ENCODE data around the gene ARL3.

Gene ARL3

GRCh38 chr10:102641402-102641801 is 72.8 kb downstream of the ARL3 start:
- no peak for DNase-seq (ENCODE audit: low read depth in 3 of 3)

DNA sequence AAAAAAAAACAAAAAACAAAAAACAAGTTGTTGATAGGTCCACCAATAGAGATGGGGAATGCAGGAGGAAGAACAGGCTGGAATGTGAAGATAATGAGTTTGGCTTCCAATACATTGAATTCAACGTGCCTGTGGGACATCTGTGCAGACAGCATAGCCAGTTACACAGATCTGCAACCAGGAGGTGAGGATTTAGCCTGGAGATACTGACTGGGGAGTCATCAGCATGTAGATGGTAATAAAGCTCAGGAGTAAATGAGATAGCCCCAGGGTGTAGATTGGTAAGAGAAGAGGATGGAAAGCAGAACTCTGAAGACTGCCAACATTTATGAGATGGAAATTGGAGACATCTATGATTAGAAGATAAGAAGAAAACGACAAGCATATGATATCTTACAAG is 74.7 kb downstream of the ARL3 start:
- DNase-seq (ENCODE audit: low read depth in 3 of 3), result no peak

- DNase-seq (ENCODE audit: low read depth in 3 of 3), result no peak
Observed at GRCh38 chr10:102635377-102635776, 78.8 kb downstream of the ARL3 start.

- DNase-seq (ENCODE audit: low read depth in 3 of 3), result no peak
Observed at GRCh38 chr10:102634686-102635085, 79.5 kb downstream of the ARL3 start.

DNA sequence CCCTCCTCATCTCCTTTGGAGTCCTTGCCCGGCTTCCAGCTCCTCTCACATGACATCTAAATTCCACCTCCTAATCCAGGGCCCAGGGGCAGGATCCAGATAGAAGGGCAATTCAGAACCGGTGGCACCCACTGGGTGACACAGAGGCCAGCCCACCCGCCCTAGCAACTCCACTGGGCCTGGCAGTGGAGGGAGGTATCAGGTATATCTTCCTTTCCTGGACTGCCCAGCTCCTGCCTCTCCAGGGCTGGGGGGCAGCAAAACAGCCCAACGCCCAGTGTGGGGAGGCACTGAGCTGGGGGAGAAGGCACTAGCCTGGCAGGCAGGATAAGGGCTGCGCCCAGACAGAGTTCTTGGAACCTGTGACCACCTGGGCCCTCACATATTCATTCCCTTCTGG is 80.3 kb downstream of the ARL3 start:
- no peak for DNase-seq (ENCODE audit: low read depth in 3 of 3)

- no peak for DNase-seq (ENCODE audit: low read depth in 3 of 3)
Observed at GRCh38 chr10:102633287-102633686, 80.9 kb downstream of the ARL3 start.

GRCh38 chr10:102632394-102633111 is 81.6 kb downstream of the ARL3 start:
- DNase-seq (ENCODE audit: low read depth in 3 of 3), result no peak

DNA sequence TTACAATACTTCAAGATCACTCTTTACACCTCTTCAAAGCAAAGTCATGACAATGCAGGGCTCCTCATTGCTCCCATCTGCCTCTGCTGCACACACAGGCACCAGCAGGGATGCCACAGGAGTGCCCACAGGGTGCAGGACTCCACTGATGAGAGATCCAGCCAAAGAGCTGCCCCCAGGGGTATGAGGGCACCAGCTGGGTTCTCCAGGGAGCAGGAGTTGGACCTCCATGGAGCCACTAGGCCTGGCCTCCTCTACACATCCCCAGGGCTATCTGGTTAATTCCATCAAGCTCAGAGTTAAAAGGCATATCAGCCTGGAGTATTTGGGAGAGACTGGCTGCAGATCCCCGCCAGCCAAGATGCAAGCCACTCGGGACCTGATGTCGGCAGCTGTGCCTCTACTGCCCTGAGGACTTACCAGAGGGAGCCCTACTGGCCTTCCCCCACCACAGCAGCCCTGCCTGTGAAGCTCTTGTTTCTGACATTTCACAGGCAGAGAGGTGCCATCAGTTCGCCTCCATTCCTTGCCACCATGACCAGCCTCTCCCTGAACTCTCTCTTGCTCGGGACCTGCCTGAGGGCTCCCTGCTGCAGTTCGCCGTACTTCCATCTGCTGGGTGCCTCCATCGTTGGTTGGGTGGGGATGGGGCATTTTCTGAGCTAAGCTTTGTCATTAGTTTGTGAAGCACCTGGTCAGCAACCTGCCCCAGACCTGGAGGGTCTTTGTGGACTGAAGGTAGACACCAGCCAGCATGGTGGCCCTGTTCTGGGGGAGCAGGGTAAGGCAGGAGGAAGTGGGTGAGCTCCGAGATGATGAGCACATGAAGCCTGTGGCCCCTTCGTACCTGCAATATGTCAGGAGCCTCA is 82.4 kb downstream of the ARL3 start:
- DNase-seq (ENCODE audit: low read depth in 3 of 3), result no peak

- DNase-seq (ENCODE audit: low read depth in 3 of 3), result no peak
Observed at GRCh38 chr10:102630663-102631062, 83.5 kb downstream of the ARL3 start.

DNA sequence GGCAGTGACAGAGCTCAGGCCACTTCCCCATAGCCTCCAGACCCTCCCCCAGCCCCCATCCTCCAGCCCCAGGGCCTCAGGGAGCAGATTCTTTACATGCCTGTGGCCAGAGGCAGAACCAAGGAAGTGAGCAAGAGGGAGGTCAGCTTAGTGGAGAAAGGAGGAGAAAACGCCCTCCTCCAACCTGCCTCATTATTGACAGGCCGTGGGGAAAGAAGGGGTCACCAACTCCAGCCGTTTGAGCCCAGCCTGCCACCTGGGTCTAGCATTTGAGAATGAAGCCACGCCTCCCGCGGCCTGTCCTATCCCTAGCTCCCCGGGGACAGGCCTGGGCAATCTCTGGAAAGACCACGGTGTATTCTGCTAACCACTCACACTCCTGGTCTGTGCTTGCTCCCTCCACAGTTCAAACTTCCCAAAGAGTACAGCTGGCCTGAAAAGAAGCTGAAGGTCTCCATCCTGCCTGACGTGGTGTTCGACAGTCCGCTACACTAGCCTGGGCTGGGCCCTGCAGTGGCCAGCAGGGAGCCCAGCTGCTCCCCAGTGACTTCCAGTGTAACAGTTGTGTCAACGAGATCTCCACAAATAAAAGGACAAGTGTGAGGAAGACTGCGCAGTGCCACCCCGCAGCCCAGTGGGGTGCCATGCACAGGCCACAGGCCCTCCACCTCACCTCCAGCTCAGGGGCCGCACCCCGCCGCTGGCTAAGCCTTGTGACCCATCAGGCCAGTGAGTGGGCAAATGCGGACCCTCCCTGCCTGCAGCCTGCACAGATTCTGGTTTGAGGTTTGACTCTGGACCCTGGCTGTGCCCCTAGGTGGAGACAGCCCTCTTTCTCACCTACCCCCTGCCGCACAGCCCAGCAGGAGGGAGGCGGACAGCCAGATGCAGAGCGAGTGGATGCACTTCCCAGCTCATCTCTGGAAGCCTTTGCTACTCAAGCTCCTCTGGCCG is 84.3 kb downstream of the ARL3 start:
- DNase-seq (ENCODE audit: low read depth in 3 of 3), result no peak

- DNase-seq (ENCODE audit: low read depth in 3 of 3), result no peak
Observed at GRCh38 chr10:102628451-102628911, 85.7 kb downstream of the ARL3 start.

- DNase-seq (ENCODE audit: low read depth in 3 of 3), result no peak
Observed at GRCh38 chr10:102627736-102628293, 86.4 kb downstream of the ARL3 start.

DNA sequence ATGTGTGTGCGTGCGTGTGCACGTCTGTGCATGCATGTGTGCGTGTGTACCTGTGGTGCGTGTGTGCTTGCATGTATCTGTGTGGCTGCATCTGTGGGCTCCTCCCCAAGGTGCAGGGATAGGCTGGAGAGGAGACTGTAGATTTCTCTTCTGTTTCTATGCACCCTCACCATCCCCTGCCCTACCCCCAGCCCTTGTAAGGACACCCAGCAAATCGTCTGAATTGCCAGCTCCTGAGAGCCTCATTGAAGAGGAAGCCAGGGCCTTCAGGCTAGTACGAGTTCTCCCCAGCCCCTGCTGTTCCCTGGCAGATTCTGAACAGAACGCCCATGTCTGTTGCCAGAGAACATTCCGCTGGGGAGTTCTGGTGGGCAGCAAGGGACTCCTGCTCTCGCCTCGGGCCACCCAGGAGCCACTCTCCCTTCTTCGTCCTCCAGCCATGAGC is 86.9 kb downstream of the ARL3 start:
- no peak for DNase-seq (ENCODE audit: low read depth in 3 of 3)

- no peak for DNase-seq (ENCODE audit: low read depth in 3 of 3)
Observed at GRCh38 chr10:102626026-102626685, 88.0 kb downstream of the ARL3 start.

- DNase-seq (ENCODE audit: low read depth in 3 of 3), result no peak
Observed at GRCh38 chr10:102624751-102625645, 89.2 kb downstream of the ARL3 start.

DNA sequence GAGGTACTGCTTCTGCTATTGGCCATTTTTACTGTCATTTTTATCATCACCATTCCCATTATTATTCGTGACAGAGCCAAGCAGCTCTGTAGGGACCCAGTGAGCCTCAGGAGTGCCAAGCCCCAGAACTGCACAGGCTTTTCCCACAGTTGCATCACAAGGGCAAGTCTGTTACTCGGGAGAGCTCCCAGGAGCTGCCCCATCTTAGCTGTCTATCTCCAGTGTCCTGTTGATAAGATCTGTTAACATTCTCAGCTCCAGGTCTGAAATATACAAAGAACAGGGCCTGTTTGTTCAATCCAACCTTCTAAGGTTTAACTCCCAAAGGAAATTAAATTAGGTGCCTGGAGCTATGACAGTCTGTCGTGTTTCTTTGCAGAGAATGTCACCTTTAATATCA is 90.1 kb downstream of the ARL3 start:
- DNase-seq (ENCODE audit: low read depth in 3 of 3), result no peak
